Stimulated activated CD4-positive, alpha-beta T cell treated with anti-CD3 and anti-CD28 coated beads, Interleukin-1b, Interleukin-23, amount 100 ng/mL, for 48 hours (primary cell): ENCODE measurements around the gene LRP3.
"Not testable (repeated sequence)": the region's sequence is repeated elsewhere in the genome, so short reads cannot be mapped to it uniquely, and the experiment has no call there.

ENCODE experiments used
- DNase-seq: peaks from one replicate; pipeline ENCODE4 v3.0.0-alpha.2; 2020

LRP3 gene

GRCh38 chr19:33193865-33194362, at the start of gene LRP3:
Gene LRP3 (plus strand): TSS chr19:33194330. CDS start chr19:33194786, 456 bp downstream.
- no peak for DNase-seq

- no peak for DNase-seq
Observed at GRCh38 chr19:33146209-33146608, 47.9 kb upstream of the LRP3 start.

- DNase-seq: no peak
Observed at GRCh38 chr19:33147538-33147937, 46.6 kb upstream of the LRP3 start.

- DNase-seq: no peak
Observed at GRCh38 chr19:33150852-33151518, 43.1 kb upstream of the LRP3 start.

- DNase-seq: no peak
Observed at GRCh38 chr19:33152176-33152575, 42.0 kb upstream of the LRP3 start.

- not testable (repeated sequence) for DNase-seq
Observed at GRCh38 chr19:33152625-33153024, 41.5 kb upstream of the LRP3 start.

- not testable (repeated sequence) for DNase-seq
Observed at GRCh38 chr19:33154313-33154712, 39.8 kb upstream of the LRP3 start.

- DNase-seq: no peak
Observed at GRCh38 chr19:33156334-33156733, 37.8 kb upstream of the LRP3 start.

GRCh38 chr19:33157906-33158305, 36.2 kb upstream of the LRP3 start:
- DNase-seq: no peak

- no peak for DNase-seq
Observed at GRCh38 chr19:33158365-33158764, 35.8 kb upstream of the LRP3 start.

GRCh38 chr19:33159149-33159548, 35.0 kb upstream of the LRP3 start:
- DNase-seq: no peak

- DNase-seq: no peak
Observed at GRCh38 chr19:33159893-33160292, 34.2 kb upstream of the LRP3 start.

- no peak for DNase-seq
Observed at GRCh38 chr19:33161201-33161600, 32.9 kb upstream of the LRP3 start.

- DNase-seq: no peak
Observed at GRCh38 chr19:33163481-33163880, 30.6 kb upstream of the LRP3 start.

- not testable (repeated sequence) for DNase-seq
Observed at GRCh38 chr19:33166037-33166436, 28.1 kb upstream of the LRP3 start.

GRCh38 chr19:33167438-33167837, 26.7 kb upstream of the LRP3 start:
- no peak for DNase-seq

GRCh38 chr19:33168528-33168927, 25.6 kb upstream of the LRP3 start:
- DNase-seq: no peak

GRCh38 chr19:33171222-33171795, 22.8 kb upstream of the LRP3 start:
- DNase-seq: no peak

GRCh38 chr19:33171916-33172359, 22.2 kb upstream of the LRP3 start:
- DNase-seq: no peak

- DNase-seq: no peak
Observed at GRCh38 chr19:33174186-33174585, 19.9 kb upstream of the LRP3 start.

GRCh38 chr19:33175156-33175782, 18.9 kb upstream of the LRP3 start:
- no peak for DNase-seq

- peak; percentile 14 for DNase-seq
Observed at GRCh38 chr19:33175886-33176669, 18.1 kb upstream of the LRP3 start.
